Measurements from ENCODE around the gene CTSE.

CTSE gene

DNA sequence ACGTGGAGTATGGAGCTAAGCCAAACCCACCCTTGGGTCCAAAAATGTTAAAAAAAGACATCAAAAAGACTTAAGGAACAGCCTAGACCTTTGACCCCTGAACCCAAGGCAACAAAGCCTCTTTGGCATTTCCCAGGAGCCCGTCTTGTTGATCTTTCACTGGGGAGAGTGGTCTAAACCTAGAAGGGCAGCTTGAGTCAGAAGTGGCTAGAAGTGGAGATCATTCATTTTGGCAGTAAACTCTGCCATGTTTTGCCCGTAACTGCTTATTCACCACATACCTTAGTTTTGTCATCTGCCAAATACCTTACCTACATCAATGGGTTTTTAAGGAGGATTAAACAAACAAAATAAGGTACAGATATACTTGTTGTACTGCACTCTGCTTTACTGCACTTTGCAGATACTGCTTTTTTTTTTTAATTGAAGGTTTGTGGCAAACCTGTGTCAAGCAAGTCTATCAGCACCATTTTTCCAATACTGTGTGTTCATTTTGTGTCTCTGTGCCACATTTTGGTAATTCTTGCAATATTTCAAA lies 1.7 kb upstream of the CTSE start:
- Histone ChIP-seq H3K27me3 (ENCODE audit: insufficient read depth, low read depth) (no peaks in the 10 kb centered on the region), H3K27ac (no peak overlapping the region), H2AFZ (ENCODE audit: low read depth) (no peak overlapping the region), H3K4me3 (IDR thresholded peaks at IDR 0.05; ENCODE audit: insufficient read depth, low read depth, low read length) (no peak overlapping the region), H3K9ac (no peak overlapping the region), H3K4me1 (ENCODE audit: low read depth, poor library complexity, severe bottlenecking) (peaks cover 2% of the 10 kb centered on the region), H3K79me2 (ENCODE audit: insufficient read depth, low read depth) (no peaks in the 10 kb centered on the region), H4K20me1 (ENCODE audit: insufficient read depth) (no peaks in the 10 kb centered on the region), H3K36me3 (ENCODE audit: insufficient read depth) (no peaks in the 10 kb centered on the region), H3K4me2 (no peak overlapping the region)
- TF ChIP-seq, protein P1, sequence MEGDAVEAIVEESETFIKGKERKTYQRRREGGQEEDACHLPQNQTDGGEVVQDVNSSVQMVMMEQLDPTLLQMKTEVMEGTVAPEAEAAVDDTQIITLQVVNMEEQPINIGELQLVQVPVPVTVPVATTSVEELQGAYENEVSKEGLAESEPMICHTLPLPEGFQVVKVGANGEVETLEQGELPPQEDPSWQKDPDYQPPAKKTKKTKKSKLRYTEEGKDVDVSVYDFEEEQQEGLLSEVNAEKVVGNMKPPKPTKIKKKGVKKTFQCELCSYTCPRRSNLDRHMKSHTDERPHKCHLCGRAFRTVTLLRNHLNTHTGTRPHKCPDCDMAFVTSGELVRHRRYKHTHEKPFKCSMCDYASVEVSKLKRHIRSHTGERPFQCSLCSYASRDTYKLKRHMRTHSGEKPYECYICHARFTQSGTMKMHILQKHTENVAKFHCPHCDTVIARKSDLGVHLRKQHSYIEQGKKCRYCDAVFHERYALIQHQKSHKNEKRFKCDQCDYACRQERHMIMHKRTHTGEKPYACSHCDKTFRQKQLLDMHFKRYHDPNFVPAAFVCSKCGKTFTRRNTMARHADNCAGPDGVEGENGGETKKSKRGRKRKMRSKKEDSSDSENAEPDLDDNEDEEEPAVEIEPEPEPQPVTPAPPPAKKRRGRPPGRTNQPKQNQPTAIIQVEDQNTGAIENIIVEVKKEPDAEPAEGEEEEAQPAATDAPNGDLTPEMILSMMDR (conservative IDR thresholded peaks at IDR 0.05; ENCODE audit: low read depth, low read length): no peak

DNA sequence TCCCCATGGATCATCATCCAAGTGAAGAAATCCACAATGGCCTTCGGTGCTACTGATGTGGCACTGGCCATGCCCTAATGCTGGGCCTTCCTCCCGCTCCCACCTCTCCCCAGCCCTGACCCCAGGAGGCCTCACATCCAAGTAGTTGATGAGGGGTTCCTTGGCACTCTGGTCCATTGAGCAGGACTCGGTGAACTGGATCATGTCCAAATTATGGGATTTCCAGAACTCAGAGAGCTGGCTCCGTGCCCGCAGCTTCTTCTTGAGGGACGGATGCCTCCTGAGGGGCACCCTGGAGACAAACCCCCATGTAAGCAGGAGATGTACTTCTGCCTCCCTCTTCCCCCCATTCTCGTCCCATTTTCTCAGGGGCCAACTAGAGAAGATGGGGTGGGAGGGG lies 929 bp downstream of the CTSE start:
- Histone ChIP-seq H3K36me3 (ENCODE audit: insufficient read depth) (no peaks in the 10 kb centered on the region), H3K4me1 (ENCODE audit: low read depth, poor library complexity, severe bottlenecking) (no peaks in the 10 kb centered on the region), H3K9ac (no peak overlapping the region), H2AFZ (ENCODE audit: low read depth) (no peak overlapping the region), H3K27me3 (ENCODE audit: insufficient read depth, low read depth) (no peaks in the 10 kb centered on the region), H4K20me1 (ENCODE audit: insufficient read depth) (no peaks in the 10 kb centered on the region), H3K79me2 (ENCODE audit: insufficient read depth, low read depth) (no peaks in the 10 kb centered on the region), H3K4me2 (no peak overlapping the region), H3K4me3 (IDR thresholded peaks at IDR 0.05; ENCODE audit: insufficient read depth, low read depth, low read length) (no peak overlapping the region), H3K27ac (no peak overlapping the region)
- TF ChIP-seq, protein P1 (conservative IDR thresholded peaks at IDR 0.05; ENCODE audit: low read depth, low read length): no peak

DNA sequence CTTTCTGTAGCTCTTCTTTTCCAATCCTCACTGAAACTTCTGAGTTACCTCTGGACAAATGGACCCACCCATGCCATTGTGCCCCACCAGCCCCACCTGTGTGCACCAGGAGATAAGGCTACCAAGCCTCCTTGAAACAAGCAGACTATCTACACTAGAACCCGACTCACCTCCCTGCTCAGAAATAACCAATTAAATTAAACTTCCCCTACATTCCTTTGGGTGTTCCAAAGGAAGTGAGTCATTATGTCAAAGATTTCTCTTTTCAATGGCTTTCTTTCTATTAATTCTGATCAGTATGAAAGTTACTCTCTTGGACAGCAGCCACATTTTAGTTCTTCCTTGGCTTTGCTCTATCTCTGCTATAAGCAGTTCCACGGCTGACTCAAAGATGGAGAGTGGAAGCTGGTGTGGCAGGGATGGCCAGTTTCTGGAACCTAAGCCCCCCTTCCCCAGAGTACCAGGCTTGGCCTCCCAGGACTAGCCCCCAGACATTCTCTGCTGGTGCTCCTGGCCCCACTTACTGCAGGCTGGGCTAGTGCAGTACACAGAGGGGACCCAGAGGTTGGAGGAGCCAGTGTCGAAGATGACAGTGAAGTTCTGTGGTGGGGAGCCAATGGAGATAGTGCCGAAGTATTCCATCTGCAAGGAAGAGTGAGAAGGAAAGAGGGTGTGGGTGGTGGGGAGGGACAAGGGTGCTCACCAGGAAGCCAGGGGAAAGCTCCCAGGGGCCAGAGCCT lies 1.9 kb downstream of the CTSE start:
- Histone ChIP-seq H2AFZ (ENCODE audit: low read depth) (no peak overlapping the region), H3K27ac (no peak overlapping the region), H4K20me1 (ENCODE audit: insufficient read depth) (no peaks in the 10 kb centered on the region), H3K4me2 (no peak overlapping the region), H3K36me3 (ENCODE audit: insufficient read depth) (no peaks in the 10 kb centered on the region), H3K4me1 (ENCODE audit: low read depth, poor library complexity, severe bottlenecking) (no peaks in the 10 kb centered on the region), H3K9ac (no peak overlapping the region), H3K27me3 (ENCODE audit: insufficient read depth, low read depth) (no peaks in the 10 kb centered on the region), H3K4me3 (IDR thresholded peaks at IDR 0.05; ENCODE audit: insufficient read depth, low read depth, low read length) (no peak overlapping the region), H3K79me2 (ENCODE audit: insufficient read depth, low read depth) (no peaks in the 10 kb centered on the region)
- TF ChIP-seq, protein P1 (conservative IDR thresholded peaks at IDR 0.05; ENCODE audit: low read depth, low read length): no peak

DNA sequence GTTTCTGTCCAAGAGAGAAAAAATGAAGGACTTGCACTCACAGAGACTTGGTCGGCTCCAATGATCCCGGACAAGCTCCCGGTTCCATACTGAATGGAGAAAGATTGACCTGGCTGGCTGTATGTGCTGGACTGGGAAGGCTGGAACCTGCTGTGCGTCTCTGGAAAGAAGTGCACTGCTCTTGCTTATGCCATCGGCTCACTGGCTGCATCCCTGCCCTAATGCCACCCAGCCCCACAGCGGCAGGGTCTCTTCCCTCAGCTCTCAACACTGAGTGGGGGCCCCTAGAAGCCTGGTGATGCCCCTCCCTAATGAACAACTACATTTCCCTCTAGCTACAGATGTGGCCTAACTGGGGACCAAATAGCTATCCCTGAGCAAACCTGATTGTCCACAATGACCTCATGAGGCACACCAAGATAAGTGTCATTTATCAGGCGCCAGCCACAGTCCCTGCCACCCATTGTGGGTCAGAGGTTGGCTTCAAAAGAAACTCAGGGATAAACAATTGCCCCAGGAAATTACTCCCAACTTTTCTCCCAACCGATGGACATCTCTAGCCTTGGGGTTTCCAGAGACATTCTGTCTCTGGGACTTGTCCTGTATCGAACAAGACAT lies 2.6 kb downstream of the CTSE start:
- Histone ChIP-seq H3K4me3 (IDR thresholded peaks at IDR 0.05; ENCODE audit: insufficient read depth, low read depth, low read length) (no peak overlapping the region), H3K27ac (no peak overlapping the region), H3K4me2 (no peak overlapping the region), H4K20me1 (ENCODE audit: insufficient read depth) (no peaks in the 10 kb centered on the region), H3K36me3 (ENCODE audit: insufficient read depth) (no peaks in the 10 kb centered on the region), H2AFZ (ENCODE audit: low read depth) (no peak overlapping the region), H3K27me3 (ENCODE audit: insufficient read depth, low read depth) (no peaks in the 10 kb centered on the region), H3K79me2 (ENCODE audit: insufficient read depth, low read depth) (no peaks in the 10 kb centered on the region), H3K9ac (no peak overlapping the region), H3K4me1 (ENCODE audit: low read depth, poor library complexity, severe bottlenecking) (no peaks in the 10 kb centered on the region)
- TF ChIP-seq, protein P1 (conservative IDR thresholded peaks at IDR 0.05; ENCODE audit: low read depth, low read length): no peak

Measured in KMS-11 (cell line).